HEK293T (cell line): ENCODE measurements around the gene CYB5D1.
"Not testable (repeated sequence)": the region's sequence is repeated elsewhere in the genome, so short reads cannot be mapped to it uniquely, and the experiment has no call there.

Experiments
- CTCF ChIA-PET: fragments of 350-600 bp; formaldehyde crosslinking; extraction: SDS; loops from one replicate; lab custom pipeline; 2021; ENCODE audit warnings: antibody characterized with exemption, inconsistent platforms; lab: Yijun Ruan, JAX
- POLR2A ChIA-PET: fragments of 350-600 bp; formaldehyde crosslinking; extraction: SDS; loops from one replicate; lab custom pipeline; 2020; ENCODE audit warnings: antibody characterized with exemption, inconsistent platforms; lab: Yijun Ruan, JAX
- DNase-seq: peaks from one replicate; pipeline ENCODE4 v3.0.0; 2012; ENCODE audit warnings: mixed read lengths; ENCODE audit errors: extremely low spot score
- ARNT ChIP-seq: fragments of 450-650 bp; IDR thresholded peaks from 2 replicates; pipeline ENCODE4 v1.6.1; 2017; ENCODE audit warnings: mild to moderate bottlenecking
- BHLHE40 ChIP-seq: fragments of 450-650 bp; IDR thresholded peaks from 2 replicates; pipeline ENCODE4 v1.6.1; 2016; ENCODE audit warnings: mild to moderate bottlenecking, moderate library complexity, borderline replicate concordance
- CTBP1 ChIP-seq: fragments of 450-650 bp; IDR thresholded peaks from 2 replicates; pipeline ENCODE4 v1.6.1; 2016; ENCODE audit warnings: borderline replicate concordance
- ELF4 ChIP-seq: fragments of 450-650 bp; IDR thresholded peaks from 2 replicates; pipeline ENCODE4 v1.6.1; 2017; ENCODE audit warnings: antibody characterized with exemption
- FOXA1 ChIP-seq: fragments of 450-650 bp; IDR thresholded peaks from 2 replicates; pipeline ENCODE4 v1.6.1; 2016; ENCODE audit warnings: mild to moderate bottlenecking
- HDGF ChIP-seq: fragments of 450-650 bp; IDR thresholded peaks from 2 replicates; pipeline ENCODE4 v1.6.1; 2017; ENCODE audit warnings: antibody characterized with exemption, borderline replicate concordance
- L3MBTL2 ChIP-seq: fragments of 450-650 bp; conservative IDR thresholded peaks from 2 replicates; pipeline ENCODE4 v1.6.1; 2016; ENCODE audit warnings: mild to moderate bottlenecking
- LEF1 ChIP-seq: fragments of 450-650 bp; IDR thresholded peaks from 2 replicates; pipeline ENCODE4 v1.6.1; 2017; ENCODE audit warnings: mild to moderate bottlenecking, borderline replicate concordance
- NFRKB ChIP-seq: fragments of 450-650 bp; IDR thresholded peaks from 2 replicates; pipeline ENCODE4 v1.6.1; 2016; ENCODE audit warnings: mild to moderate bottlenecking, moderate library complexity
- SP1 ChIP-seq: fragments of 450-650 bp; IDR thresholded peaks from 2 replicates; pipeline ENCODE4 v1.6.1; 2017
- SUZ12 ChIP-seq: fragments of 450-650 bp; IDR thresholded peaks from 2 replicates; pipeline ENCODE4 v1.6.1; 2016; ENCODE audit warnings: mild to moderate bottlenecking
- TARDBP ChIP-seq: fragments of 450-650 bp; IDR thresholded peaks from 2 replicates; pipeline ENCODE4 v1.6.1; 2016
- ZNF384 ChIP-seq: fragments of 450-650 bp; IDR thresholded peaks from 2 replicates; pipeline ENCODE4 v1.6.1; 2016
- TF ChIP-seq, protein P1 (sequence below): fragments of 450-650 bp; IDR thresholded peaks from 2 replicates; pipeline ENCODE4 v1.6.1; 2016

The CYB5D1 gene

DNA sequence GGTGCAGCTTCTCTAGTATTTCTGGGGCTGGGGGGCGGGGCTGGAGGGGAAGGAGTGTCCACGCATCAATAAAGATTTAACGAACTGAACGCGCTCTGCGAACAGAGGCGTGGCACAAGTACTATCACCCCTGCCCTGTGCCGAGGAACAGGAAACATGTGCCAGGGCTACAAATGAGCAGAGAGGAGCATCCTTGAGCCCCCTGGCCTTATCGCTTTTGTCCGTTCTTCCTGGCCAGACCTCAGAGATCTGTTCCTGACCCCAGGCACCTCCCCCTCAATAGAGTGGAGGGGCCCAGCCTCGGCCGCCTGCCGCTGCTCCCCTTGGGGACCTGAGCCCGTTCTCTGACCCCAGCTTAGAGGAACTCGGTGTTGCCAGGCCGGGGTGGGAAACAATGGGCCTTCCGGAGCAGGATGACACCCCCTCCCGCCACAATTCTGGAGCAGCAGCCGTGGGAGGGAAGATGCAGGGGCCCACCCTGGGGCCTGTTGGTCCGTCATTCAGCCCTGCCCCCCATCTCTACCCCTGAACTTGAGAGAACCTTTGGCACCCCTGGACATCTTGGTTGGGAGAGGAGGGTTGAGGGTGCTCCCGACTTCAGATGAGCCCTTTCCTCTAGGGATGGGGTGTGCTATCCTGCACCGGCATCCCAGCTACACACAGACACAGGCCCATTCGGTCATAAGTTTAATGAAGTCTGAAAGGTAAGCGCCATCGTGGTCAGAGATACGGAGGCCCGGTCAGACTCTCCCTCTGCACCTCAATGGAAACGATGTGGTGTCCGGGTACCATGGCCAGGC, 1.6 kb upstream of the CYB5D1 start:
- POLR2A ChIA-PET = interaction anchor here (0.6 to 1.9 kb wide), 14 partner anchors 11 to 201 kb away, joined by 3 to 18 read pairs (median 5); partner anchors contain the start of genes CNTROB and TRAPPC1
- peak; percentile 11 for DNase-seq
- TF ChIP-seq BHLHE40 (no peak), SUZ12 (no peak), ARNT (no peak), LEF1 (no peak), HDGF (no peak), ZNF384 (no peak), NFRKB (no peak), L3MBTL2 (0 out of 2 replicates have a peak, but pooled peaks have one; percentile 34)
- TF ChIP-seq, protein P1, sequence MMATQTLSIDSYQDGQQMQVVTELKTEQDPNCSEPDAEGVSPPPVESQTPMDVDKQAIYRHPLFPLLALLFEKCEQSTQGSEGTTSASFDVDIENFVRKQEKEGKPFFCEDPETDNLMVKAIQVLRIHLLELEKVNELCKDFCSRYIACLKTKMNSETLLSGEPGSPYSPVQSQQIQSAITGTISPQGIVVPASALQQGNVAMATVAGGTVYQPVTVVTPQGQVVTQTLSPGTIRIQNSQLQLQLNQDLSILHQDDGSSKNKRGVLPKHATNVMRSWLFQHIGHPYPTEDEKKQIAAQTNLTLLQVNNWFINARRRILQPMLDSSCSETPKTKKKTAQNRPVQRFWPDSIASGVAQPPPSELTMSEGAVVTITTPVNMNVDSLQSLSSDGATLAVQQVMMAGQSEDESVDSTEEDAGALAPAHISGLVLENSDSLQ = no peak
- CTCF ChIA-PET = interaction anchor here (0.8 to 1.2 kb wide), 5 partner anchors 18 to 134 kb away, joined by 3 to 7 read pairs (median 5); no protein-coding TSS in a partner anchor

DNA sequence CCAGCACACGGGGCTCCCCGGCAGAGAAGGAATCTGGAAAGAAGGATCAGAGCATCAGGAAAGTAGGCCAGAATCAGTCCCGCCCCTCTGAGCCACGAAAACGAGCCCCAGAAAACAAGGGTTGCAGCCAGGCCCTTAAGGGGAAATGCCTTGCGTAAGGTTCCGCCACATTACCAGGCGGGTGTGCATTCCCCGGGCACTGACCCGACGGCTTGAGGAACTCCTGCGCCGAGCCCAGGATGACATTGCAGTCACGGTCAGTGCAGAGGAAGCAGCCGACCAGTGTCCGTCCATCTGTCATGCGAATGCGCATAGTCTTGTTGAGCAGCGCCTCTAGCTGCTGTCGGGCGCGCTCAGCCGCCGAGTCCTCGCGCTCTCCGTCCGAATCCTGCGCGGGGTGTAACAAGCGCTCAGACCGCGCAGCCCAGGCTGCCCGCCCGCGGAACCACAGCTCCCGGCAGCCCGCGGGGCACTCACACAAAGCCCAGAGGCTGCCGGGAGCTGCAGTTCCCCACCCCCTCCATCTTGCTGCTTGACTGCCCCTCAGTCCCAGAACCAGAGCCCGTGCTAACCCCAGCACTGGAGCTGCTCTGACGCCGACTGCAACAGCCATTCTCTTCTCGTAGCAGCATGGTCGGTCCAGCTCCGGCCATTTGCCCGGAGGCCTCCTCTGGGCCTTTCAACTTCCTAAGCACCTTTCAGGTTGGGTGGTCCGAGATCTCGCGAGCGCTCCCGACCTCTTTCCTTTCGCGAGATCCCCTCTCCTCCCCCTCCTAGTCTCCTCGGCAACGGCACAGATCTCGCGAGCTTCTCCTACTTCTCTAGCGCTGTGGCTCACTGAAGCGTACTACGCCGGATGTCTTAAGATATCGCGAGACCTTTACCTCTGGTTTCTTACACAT, 741 bp upstream of the CYB5D1 start, which contains the start of gene NAA38:
Gene NAA38 (minus strand): TSS at position 749 of the 902 bp plus-strand sequence. CDS start 96 bp downstream, at position 653.
- DNase-seq = peak; percentile 90
- ChIA-PET POLR2A (interaction anchor here (0.6 to 1.9 kb wide), 25 partner anchors 12 to 392 kb away, joined by 3 to 18 read pairs (median 4); partner anchors contain the start of genes CHD3, CNTROB, PFAS and RNF227), CTCF (interaction anchor here (0.6 to 1.2 kb wide), 11 partner anchors 19 to 200 kb away, joined by 3 to 7 read pairs (median 4); partner anchors contain the start of gene KDM6B)
- no peak for TF ChIP-seq ARNT
- no peak for TF ChIP-seq LEF1
- no peak for TF ChIP-seq ELF4
- TF ChIP-seq HDGF = no peak
- TF ChIP-seq, protein P1 = no peak
- TF ChIP-seq SP1 = no peak; the same call in 1 of the 2 replicates
- TF ChIP-seq NFRKB = no peak
- TF ChIP-seq L3MBTL2 = peak; percentile 25; the same call in 1 of the 2 replicates

DNA sequence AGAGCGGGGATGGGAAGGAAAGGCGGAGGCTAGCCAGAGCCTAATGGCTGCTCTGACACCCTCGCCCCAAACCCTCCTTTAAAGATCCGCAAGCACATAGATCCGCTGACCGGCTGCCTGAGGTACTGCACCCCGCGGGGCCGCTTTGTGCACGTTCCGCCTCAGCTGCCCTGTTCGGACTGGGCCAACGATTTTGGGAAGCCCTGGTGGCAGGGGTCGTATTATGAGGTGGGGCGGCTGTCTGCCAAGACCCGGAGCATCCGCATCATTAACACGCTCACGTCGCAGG, 663 bp downstream of the CYB5D1 start:
- TF ChIP-seq BHLHE40 (no peak), SUZ12 (no peak), NFRKB (no peak), ARNT (no peak), ZNF384 (no peak), TARDBP (no peak), CTBP1 (no peak), HDGF (no peak)
- CTCF ChIA-PET = interaction anchor here (0.5 to 2.7 kb wide), 4 partner anchors 24 to 337 kb away, joined by 3 to 8 read pairs (median 5); no protein-coding TSS in a partner anchor
- POLR2A ChIA-PET = no interaction called here
- peak; percentile 57 for DNase-seq

DNA sequence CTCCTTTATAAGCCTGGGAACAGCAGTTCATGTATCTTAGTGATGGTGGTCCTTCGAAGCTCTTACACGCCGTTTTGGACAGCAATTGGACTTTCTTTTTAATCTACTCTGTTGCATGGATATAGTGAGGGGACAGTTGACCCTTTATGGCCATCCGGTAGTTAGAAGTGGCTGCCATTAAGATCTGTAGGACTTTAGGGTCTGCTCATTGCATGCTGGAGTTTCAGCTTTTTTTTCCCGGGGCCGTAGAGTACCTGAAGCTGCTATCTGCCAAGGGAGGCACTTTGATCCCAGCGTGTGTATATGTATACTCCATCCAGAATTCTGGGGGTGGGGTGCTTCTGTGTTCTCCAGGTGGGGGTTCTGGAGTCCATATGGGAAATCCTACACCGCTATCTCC, 1.2 kb downstream of the CYB5D1 start:
- DNase-seq = no peak
- CTCF ChIA-PET = interaction anchor here (0.5 to 2.7 kb wide), 6 partner anchors 24 to 337 kb away, joined by 3 to 8 read pairs (median 4); no protein-coding TSS in a partner anchor
- TF ChIP-seq NFRKB (no peak), SUZ12 (no peak), TARDBP (no peak), HDGF (no peak), FOXA1 (no peak), ELF4 (no peak), BHLHE40 (no peak)
- POLR2A ChIA-PET = no interaction called here

DNA sequence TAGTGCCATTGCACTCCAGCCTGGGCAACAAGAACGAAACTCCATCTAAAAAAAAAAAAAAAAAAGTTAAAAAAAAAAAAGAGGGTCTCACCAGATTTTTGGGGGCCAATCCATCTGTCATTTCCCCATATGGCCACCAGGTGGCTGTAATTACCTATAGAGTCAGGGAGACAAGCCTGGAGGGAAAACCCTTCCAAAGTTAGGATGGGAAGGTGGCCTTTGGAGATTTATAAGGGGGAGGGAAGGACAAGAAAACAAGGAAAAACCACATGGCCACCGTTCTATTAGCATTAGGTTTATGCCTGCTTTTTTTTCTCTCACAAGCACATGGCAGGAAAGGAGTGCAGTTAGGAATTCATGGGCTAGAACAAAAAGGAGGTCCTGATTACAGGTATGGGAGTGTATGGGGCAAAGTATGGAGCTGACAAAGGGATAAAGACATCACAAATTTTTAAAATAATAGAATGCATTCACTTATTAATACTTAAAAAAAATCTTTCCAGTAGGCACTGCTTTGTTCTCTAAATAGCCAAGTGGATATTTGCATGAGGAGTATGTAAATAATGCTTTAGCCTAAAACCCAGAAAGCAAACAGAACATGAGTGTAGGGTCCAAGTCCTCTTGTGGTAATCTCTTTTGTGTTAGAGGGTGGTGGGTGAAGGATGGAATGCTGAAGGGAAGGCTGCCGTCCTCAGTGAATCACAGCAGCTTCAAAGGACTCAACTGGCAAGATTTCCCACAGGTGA, 5.1 kb downstream of the CYB5D1 start:
- CTCF ChIA-PET = interaction anchor here (0.6 to 1.5 kb wide), 4 partner anchors 18 to 130 kb away, joined by 3 to 6 read pairs (median 3); no protein-coding TSS in a partner anchor
- DNase-seq = peak; percentile 44
- POLR2A ChIA-PET = no interaction called here
- TF ChIP-seq NFRKB (no peak), ZNF384 (peak; percentile 88)

DNA sequence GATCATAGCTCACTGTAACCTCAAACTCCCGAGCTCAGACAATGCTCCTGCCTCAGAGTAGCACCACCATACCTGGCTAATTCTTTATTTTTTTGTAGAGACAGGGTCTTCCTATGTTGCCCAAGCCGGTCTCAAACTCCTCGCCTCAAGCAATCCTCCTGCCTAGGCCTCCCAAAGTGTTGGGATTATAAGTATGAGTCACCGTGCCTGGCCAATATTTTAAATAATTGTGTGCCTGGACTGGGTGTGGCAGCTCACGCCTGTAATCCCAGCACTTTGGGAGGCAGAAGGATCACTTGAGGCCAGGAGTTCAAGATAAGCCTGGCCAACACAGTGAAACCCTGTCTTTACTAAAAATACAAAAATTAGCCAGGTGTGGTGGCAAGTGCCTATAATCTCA, 6.6 kb downstream of the CYB5D1 start:
- POLR2A ChIA-PET, DNase-seq: not testable (repeated sequence)
- CTCF ChIA-PET = interaction anchor here (1.0 to 1.1 kb wide), 3 partner anchors 35 to 237 kb away, joined by 3 to 4 read pairs (median 3); partner anchors contain the start of gene SAT2
